HEK293 (cell line): ENCODE measurements around the gene NLE1.

Experiments
- CTCF ChIA-PET: fragments of 350-600 bp; formaldehyde crosslinking; extraction: SDS; loops from one replicate; lab custom pipeline; 2021; ENCODE audit warnings: antibody characterized with exemption; lab: Yijun Ruan, JAX
- POLR2A ChIA-PET: fragments of 300-600 bp; formaldehyde crosslinking; extraction: SDS; loops from one replicate; lab custom pipeline; 2020; ENCODE audit warnings: antibody characterized with exemption, inconsistent platforms; lab: Yijun Ruan, JAX
- H3K27ac ChIP-seq: fragments of 200-500 bp; sonication (Bioruptor generic); 2 replicates; pipeline ENCODE4 v1.5.1; 2014; ENCODE audit warnings: low read depth, low read length, control low read depth, inconsistent platforms; ENCODE audit errors: extremely low read depth
- H3K36me3 ChIP-seq, 2 experiments: fragments of 200-500 bp in 1 of 2; sonication (Bioruptor generic) in 1 of 2; 1 replicate in 1 of 2; 2 replicates in 1 of 2; pipeline ENCODE4 v1.5.1; 2014 to 2017; ENCODE audit warnings: inconsistent platforms in 2 of 2, low read length in 2 of 2; ENCODE audit not compliant: control insufficient read depth in 2 of 2, insufficient read depth in 1 of 2
- H3K4me1 ChIP-seq: fragments of 200-500 bp; sonication (Bioruptor generic); 2 replicates; pipeline ENCODE4 v1.5.1; 2014; ENCODE audit warnings: mild to moderate bottlenecking, low read length, inconsistent platforms; ENCODE audit not compliant: control insufficient read depth, insufficient read depth
- H3K4me3 ChIP-seq: 2 replicates; pipeline ENCODE4 v1.5.1; 2011; ENCODE audit warnings: low read depth, mild to moderate bottlenecking, control low read depth, low read length, moderate library complexity
- H3K9me3 ChIP-seq: fragments of 200-500 bp; sonication (Bioruptor generic); 2 replicates; pipeline ENCODE4 v1.5.1; 2014; ENCODE audit warnings: low read depth, low read length, inconsistent platforms; ENCODE audit not compliant: control insufficient read depth, insufficient read depth
- ATF2 ChIP-seq: fragments of 450-650 bp; formaldehyde crosslinking; IDR thresholded peaks from 2 replicates; pipeline ENCODE4 v1.5.1; 2016; ENCODE audit warnings: missing biosample characterization, missing genetic modification characterization, low read depth
- KLF8 ChIP-seq: fragments of 450-650 bp; formaldehyde crosslinking; IDR thresholded peaks from 2 replicates; pipeline ENCODE4 v1.5.1; 2016; ENCODE audit warnings: missing biosample characterization, missing genetic modification characterization
- MZF1 ChIP-seq: fragments of 450-650 bp; formaldehyde crosslinking; IDR thresholded peaks from 2 replicates; pipeline ENCODE4 v1.5.1; 2017; ENCODE audit warnings: missing biosample characterization, missing genetic modification characterization, borderline replicate concordance
- ZBTB11 ChIP-seq: fragments of 450-650 bp; formaldehyde crosslinking; conservative IDR thresholded peaks from 2 replicates; pipeline ENCODE4 v1.5.1; 2016; ENCODE audit warnings: low read depth, missing biosample characterization, missing genetic modification characterization
- ZBTB26 ChIP-seq: fragments of 450-650 bp; formaldehyde crosslinking; optimal IDR thresholded peaks from 2 replicates; pipeline ENCODE3; 2016; ENCODE audit warnings: missing biosample characterization, mild to moderate bottlenecking, missing genetic modification characterization
- ZBTB48 ChIP-seq: fragments of 450-650 bp; formaldehyde crosslinking; IDR thresholded peaks from 2 replicates; pipeline ENCODE4 v1.5.1; 2016; ENCODE audit warnings: missing biosample characterization, missing genetic modification characterization
- ZNF112 ChIP-seq: fragments of 450-650 bp; formaldehyde crosslinking; IDR thresholded peaks from 2 replicates; pipeline ENCODE4 v1.5.0; 2017; ENCODE audit warnings: missing biosample characterization, missing genetic modification characterization
- ZNF184 ChIP-seq: fragments of 450-650 bp; IDR thresholded peaks from 2 replicates; pipeline ENCODE4 v1.5.1; 2018; ENCODE audit warnings: missing biosample characterization, mild to moderate bottlenecking, missing genetic modification characterization
- ZNF302 ChIP-seq: fragments of 450-650 bp; formaldehyde crosslinking; IDR thresholded peaks from 2 replicates; pipeline ENCODE4 v1.5.1; 2016; ENCODE audit warnings: missing biosample characterization, missing genetic modification characterization, low read depth
- ZNF391 ChIP-seq: fragments of 450-650 bp; formaldehyde crosslinking; IDR thresholded peaks from 2 replicates; pipeline ENCODE4 v1.5.1; 2016; ENCODE audit warnings: low read depth, missing biosample characterization, missing genetic modification characterization, borderline replicate concordance
- ZNF404 ChIP-seq: fragments of 450-650 bp; formaldehyde crosslinking; IDR thresholded peaks from 2 replicates; pipeline ENCODE4 v1.5.1; 2017; ENCODE audit warnings: missing biosample characterization, missing genetic modification characterization
- ZNF423 ChIP-seq: fragments of 450-650 bp; formaldehyde crosslinking; IDR thresholded peaks from 2 replicates; pipeline ENCODE4 v1.5.1; 2016; ENCODE audit warnings: missing biosample characterization, missing genetic modification characterization
- ZNF518A ChIP-seq: fragments of 450-650 bp; formaldehyde crosslinking; conservative IDR thresholded peaks from 2 replicates; pipeline ENCODE4 v1.5.1; 2016; ENCODE audit warnings: low read depth, missing biosample characterization, missing genetic modification characterization
- ZNF571 ChIP-seq: fragments of 450-650 bp; formaldehyde crosslinking; IDR thresholded peaks from 2 replicates; pipeline ENCODE4 v1.5.0; 2017; ENCODE audit warnings: missing biosample characterization, missing genetic modification characterization
- ZNF660 ChIP-seq: fragments of 450-650 bp; IDR thresholded peaks from 2 replicates; pipeline ENCODE4 v1.5.1; 2018; ENCODE audit warnings: missing biosample characterization, mild to moderate bottlenecking, missing genetic modification characterization
- ZNF677 ChIP-seq: fragments of 450-650 bp; IDR thresholded peaks from 2 replicates; pipeline ENCODE4 v1.5.0; 2018; ENCODE audit warnings: missing biosample characterization, mild to moderate bottlenecking, missing genetic modification characterization, moderate library complexity
- ZNF776 ChIP-seq: fragments of 450-650 bp; formaldehyde crosslinking; IDR thresholded peaks from 2 replicates; pipeline ENCODE4 v1.5.0; 2017; ENCODE audit warnings: missing biosample characterization, missing genetic modification characterization, borderline replicate concordance
- ZNF843 ChIP-seq: fragments of 450-650 bp; formaldehyde crosslinking; IDR thresholded peaks from 2 replicates; pipeline ENCODE4 v1.5.1; 2016; ENCODE audit warnings: missing biosample characterization, missing genetic modification characterization
- ZSCAN16 ChIP-seq: fragments of 450-650 bp; formaldehyde crosslinking; IDR thresholded peaks from 2 replicates; pipeline ENCODE4 v1.5.1; 2016; ENCODE audit warnings: missing biosample characterization, missing genetic modification characterization
- ZSCAN18 ChIP-seq: fragments of 450-650 bp; formaldehyde crosslinking; IDR thresholded peaks from 2 replicates; pipeline ENCODE4 v1.5.1; 2016; ENCODE audit warnings: missing biosample characterization, missing genetic modification characterization
- ZSCAN30 ChIP-seq: fragments of 450-650 bp; IDR thresholded peaks from 2 replicates; pipeline ENCODE4 v1.5.1; 2018; ENCODE audit warnings: missing biosample characterization, mild to moderate bottlenecking, missing genetic modification characterization, moderate library complexity
- ZXDB ChIP-seq: fragments of 450-650 bp; formaldehyde crosslinking; IDR thresholded peaks from 2 replicates; pipeline ENCODE4 v1.5.1; 2016; ENCODE audit warnings: missing biosample characterization, missing genetic modification characterization

The NLE1 gene

GRCh38 chr17:35161281-35161761, 19.2 kb upstream of the NLE1 start:
- POLR2A ChIA-PET, result no interaction called here

GRCh38 chr17:35160354-35161201, 18.5 kb upstream of the NLE1 start:
- H3K36me3 ChIP-seq, result no peaks in the 10 kb centered on the region
- CTCF ChIA-PET, result interaction anchor here (0.6 to 1.0 kb wide), 6 partner anchors 152 to 452 kb away, joined by 3 to 6 read pairs (median 3); no protein-coding TSS in a partner anchor
- peaks cover 4% of the 10 kb centered on the region; the same call in 1 of the 2 replicates for H3K4me1 ChIP-seq
- POLR2A ChIA-PET, result no interaction called here
- H3K9me3 ChIP-seq, result no peaks in the 10 kb centered on the region
- no peak overlapping the region for H3K4me3 ChIP-seq
- H3K27ac ChIP-seq, result no peak overlapping the region
- TF ChIP-seq ZNF518A (no peak), ATF2 (tag by site-specific recombination) (no peak), ZNF184 (tag by site-specific recombination) (no peak), ZSCAN16 (tag by site-specific recombination) (no peak), ZNF391 (tag by site-specific recombination) (no peak), ZBTB11 (no peak), ZNF423 (tag by site-specific recombination) (no peak), ZSCAN30 (tag by site-specific recombination) (no peak), ZNF112 (no peak), MZF1 (tag by site-specific recombination) (no peak), ZXDB (tag by site-specific recombination) (no peak), ZSCAN18 (no peak), ZNF677 (tag by site-specific recombination) (no peak), ZBTB48 (tag by site-specific recombination) (no peak), ZNF660 (tag by site-specific recombination) (no peak), KLF8 (tag by site-specific recombination) (no peak)

More at GRCh38 chr17:35161281-35161761, 19.2 kb upstream of the NLE1 start:
- Histone ChIP-seq H3K4me3 (no peak overlapping the region), H3K27ac (no peak overlapping the region), H3K36me3 (no peaks in the 10 kb centered on the region), H3K9me3 (no peaks in the 10 kb centered on the region), H3K4me1 (peaks cover 4% of the 10 kb centered on the region; the same call in 1 of the 2 replicates)
- CTCF ChIA-PET, result interaction anchor here (0.6 to 0.9 kb wide), 4 partner anchors 152 to 381 kb away, joined by 3 to 6 read pairs (median 4); no protein-coding TSS in a partner anchor
- TF ChIP-seq ZNF843 (tag by site-specific recombination), result no peak
- TF ChIP-seq ZNF404 (tag by site-specific recombination), result no peak
- TF ChIP-seq ZBTB26 (tag by site-specific recombination), result no peak
- TF ChIP-seq ZNF776, result no peak
- no peak for TF ChIP-seq ZNF571 (tag by site-specific recombination)
- TF ChIP-seq ZNF302, result no peak
